GM19372 (cell line): ENCODE results near the gene PHF23.

ENCODE experiments used
- ATAC-seq: cut with Tn5 transposase; IDR thresholded peaks from one replicate; pipeline ENCODE4 v1.9.1; 2021; ENCODE audit warnings: mild to moderate bottlenecking, low read depth, moderate library complexity; ENCODE audit not compliant: unreplicated experiment

PHF23 gene

DNA sequence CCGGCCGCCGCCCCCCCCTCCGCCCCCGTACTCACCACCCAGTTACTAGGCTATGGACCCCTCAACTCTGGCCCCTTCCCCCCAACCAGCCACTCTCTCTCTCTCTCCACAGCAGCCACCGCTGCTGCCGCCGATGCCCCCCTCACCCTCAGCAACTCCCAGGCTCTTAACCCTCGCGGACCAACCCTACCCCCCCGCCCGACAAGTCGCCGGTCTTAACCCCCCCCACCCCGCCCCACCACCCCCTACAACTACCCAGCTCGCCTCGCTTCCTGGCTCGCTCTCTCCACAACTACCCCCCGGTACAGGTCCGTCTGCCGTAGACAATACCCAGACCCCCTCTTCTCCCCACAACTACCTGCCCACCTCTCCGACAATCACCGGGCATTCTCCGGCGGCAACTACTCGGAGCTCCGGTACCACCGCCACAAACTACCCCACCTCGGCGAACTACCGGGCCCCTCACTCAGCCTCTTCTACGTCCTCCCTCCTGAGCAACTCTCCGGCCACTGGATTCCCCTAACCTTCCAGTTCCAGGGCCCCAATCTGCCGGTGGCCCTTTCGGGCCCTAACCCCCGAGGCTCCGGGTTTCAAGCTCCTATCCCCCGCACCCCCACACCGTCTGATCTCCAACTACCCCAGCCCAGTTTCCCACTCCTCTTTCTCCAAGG is 702 bp downstream of the PHF23 start:
- ATAC-seq, result no peak

DNA sequence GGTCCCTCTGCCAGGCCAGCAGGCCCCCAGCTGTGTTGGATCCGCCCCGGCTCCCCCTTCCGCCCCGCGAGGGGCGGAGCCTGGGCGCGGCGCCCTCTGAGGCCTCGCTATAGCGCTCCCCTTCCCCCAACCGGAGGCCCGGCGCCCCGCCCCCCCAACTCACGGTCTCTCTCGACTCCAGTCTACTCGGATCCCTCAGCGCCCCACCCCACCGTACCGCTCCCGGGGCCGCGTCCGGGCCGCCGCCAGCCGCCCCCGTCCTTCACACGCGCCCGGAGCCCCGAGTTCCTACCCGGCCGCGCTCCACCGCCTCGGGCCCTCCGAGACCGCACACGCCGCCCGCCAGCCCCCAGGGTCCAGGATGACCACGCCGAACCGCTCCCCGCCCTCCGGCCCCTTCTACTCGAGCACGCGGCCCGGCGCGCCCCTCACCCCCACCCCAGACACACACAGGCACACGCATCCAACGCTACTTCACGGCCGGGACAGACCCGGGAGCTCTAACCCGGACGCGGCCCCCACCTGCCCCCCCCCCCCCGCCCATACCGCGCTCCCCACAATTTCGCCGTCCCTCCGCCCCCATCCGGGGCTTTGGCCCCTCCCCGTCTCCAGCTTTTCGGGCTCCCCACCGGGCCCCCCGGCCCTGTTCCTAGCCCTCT is 1.4 kb downstream of the PHF23 start:
- ATAC-seq, result no peak

DNA sequence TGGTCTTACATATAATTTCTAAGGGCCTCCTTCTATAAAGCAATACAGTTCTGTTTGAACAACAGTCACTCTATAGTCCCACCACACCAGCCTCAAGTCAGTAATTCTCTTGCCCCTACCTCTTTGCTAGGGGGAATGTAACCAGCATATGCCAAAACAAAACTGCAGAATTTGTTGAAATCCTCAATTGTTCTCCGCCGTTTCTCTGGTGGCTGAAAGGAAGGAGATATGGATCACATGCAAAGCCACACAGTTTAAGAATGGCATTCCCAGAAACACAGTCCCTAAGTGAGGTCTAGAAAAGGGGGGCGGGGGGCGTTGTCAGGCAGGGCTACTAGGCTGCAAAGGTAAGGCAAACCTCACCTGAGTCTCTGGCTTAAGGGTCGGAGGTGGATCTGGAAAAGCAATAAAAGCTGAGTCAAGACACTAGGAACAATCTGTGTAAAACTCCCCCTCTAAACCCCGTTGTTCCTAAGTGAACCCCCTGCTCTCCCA is 1.9 kb downstream of the PHF23 start:
- no peak for ATAC-seq

DNA sequence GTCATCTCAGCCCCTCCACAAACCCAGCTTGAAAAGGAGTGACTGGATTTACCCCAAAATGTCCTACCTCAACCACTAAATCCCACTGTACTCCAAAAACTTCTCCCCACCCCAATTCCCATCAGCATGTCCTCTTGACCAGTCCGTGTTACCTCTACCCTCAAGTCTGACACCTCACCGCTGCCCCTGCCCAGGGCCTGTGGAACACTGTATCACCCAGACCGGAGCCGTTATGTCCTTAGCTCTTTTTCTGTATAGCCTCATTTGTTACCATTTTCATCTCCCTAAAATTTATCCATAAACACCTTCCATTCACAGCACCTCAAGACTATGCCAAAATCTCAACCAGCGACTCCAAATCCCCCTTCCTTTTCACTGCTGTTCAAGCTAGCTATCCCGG is 2.4 kb downstream of the PHF23 start:
- ATAC-seq, result no peak

DNA sequence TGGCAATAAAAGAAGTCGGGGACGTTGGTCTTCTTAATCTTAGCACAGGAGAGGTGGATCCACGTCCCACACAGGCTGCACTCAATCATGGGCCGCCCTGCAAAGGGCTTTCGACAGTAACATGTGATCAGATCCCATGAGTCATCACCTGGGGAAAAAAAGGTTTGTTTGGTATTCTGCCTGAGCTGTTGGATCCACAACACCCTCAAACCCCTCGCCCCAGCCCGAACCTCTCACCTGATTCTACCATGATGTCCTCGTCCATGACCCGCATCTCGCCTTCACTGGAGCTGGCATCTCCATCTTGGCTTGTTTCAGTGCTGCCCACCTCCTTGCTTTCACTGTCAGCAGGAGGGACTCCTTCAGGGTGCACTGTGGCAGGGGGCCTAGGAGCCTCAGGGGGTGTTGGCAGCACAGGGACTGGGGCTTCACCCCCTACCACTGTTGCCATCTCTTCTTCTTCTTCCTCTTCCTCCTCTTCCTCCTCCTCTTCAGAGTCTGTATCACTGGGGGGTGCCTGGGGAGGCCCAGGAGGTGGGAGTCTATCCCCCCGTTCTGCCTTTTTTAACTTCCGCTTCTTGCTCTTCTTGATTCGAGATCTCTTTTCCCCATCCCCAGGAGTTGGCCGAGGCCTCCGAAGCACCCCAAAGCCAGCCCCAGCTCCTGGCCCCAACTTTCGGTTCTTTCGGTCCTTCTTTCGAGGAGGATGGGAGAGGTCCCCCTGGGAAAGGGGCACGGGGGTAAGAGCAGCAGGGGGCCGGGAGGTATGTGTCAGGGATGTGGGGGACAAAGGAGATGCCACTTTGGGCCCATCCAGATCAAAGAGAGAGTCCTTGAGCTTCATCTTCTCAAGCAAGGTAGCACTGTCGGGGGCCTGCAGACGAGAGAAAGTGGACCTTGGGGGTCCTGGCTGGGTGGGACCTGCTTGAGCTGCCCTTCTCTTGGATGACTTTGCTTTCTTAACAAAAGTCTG is 3.3 kb downstream of the PHF23 start:
- ATAC-seq, result no peak

DNA sequence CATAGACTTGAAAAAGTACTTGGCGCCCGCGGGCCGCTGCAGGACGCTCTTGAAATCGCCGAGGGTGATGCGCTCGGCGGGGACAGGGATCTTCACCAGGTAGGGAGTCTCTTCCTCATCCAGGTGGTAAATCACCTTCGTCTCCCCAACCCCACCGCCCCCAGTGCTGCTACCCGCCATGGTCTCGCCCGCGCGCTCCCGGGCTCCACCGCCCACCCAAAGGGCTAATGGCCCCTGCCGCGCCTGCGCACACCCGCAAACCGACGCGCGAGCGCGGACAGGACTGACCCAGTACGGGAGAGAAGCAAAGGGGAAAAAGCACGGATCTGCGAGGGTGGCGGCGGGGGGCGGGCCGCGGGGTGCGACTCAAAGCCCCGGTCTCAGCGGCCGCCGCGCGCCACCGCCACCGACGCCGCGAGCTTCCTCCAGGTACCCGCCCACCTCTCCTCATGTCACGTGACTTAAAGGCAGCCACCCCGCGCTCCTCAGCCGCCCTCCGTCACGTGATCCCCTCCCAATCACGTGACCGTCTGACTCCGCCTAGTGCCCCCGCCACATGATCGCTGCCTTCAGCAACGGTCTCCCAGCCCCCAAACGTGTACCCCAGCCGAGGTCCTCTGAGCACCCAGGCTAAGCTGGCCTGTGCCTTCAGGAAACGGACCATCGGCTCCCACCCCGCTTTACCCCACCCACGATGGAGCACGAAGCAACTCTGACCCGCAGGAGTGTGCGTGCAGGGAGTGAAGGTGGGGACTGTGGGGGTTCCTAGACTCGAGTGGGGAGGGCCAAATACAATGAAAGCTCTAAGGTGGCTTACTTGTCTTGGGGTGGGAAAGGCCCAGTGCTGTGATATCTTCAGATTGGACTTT is 4.9 kb downstream of the PHF23 start, which contains the start of gene DVL2:
Gene DVL2, minus strand, starts transcription at position 435 of the 869 bp plus-strand sequence. Its CDS starts 255 bp downstream, at position 180.
- peak; percentile 64 for ATAC-seq

DNA sequence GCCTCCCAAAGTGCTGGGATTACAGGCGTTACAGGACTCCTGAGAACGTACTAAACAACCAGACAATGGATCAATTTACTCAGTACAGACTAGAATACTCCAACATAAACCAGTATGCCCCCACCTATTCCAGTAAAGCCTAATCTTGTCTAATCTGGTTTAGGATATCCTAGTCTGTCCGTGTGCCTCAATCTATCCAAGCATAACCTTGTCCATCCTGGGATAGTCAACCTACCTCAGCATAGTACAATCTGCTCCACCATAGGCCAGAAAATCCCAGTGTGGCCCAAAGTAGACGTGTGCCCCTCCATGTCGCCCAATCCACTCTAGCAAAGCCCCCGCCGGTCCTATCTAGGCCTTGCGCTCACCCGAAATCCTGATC is 5.6 kb downstream of the PHF23 start:
- ATAC-seq, result no peak

DNA sequence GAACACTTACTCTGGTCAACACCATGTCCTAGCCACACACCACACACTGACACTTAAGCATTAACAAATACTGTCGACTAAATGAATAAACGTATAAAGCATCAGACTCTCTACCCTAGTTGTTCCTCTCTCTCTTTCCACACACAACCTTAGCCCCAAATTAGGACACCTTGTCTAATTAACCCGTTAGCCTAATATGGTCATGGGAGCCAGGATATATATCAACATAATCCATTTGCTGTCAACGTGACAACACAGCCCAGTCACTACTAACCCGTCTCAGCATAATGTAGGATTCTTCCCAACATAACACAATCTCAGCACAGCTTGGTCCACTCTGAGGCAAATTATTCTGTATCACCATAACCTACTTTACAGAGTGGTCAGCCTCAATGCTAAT is 7.1 kb downstream of the PHF23 start:
- no peak for ATAC-seq

DNA sequence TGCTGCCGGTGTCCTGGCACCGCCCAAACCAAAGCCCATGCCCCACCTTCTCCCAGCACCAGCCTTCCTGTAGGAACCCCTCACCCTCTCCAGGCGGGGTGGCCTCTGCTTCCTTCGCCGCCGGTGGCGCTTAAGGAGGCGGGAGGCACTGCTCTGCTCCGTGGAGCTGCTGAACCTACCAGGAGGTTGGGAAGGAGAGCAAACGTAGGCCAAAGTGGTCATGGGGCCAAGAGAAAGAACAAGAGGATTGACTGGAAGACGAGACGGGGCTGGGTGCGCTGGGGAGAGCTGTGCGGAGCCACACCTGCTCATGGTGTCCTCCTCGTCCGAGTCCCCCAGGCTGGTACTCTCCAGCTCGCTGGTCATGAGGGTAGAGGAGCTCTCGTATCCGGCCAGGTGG is 9.8 kb downstream of the PHF23 start:
- no peak for ATAC-seq

DNA sequence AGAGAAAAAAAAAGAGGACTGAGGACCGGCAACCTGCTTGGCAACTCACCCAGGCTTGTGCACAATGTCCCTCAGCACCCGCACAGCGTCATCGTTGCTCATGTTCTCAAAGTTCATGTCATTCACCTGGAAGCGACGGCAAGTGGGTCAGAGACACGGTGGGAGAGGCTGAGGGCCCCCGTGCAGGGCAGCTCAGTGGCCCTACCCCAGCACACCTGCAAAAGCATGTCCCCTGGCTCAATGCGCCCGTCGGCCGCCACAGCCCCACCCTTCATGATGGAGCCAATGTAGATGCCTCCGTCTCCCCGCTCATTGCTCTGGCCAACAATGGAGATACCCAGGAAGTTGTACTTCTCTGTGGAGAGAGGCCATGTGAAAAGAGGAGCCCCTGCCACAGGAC is 10.3 kb downstream of the PHF23 start:
- no peak for ATAC-seq

DNA sequence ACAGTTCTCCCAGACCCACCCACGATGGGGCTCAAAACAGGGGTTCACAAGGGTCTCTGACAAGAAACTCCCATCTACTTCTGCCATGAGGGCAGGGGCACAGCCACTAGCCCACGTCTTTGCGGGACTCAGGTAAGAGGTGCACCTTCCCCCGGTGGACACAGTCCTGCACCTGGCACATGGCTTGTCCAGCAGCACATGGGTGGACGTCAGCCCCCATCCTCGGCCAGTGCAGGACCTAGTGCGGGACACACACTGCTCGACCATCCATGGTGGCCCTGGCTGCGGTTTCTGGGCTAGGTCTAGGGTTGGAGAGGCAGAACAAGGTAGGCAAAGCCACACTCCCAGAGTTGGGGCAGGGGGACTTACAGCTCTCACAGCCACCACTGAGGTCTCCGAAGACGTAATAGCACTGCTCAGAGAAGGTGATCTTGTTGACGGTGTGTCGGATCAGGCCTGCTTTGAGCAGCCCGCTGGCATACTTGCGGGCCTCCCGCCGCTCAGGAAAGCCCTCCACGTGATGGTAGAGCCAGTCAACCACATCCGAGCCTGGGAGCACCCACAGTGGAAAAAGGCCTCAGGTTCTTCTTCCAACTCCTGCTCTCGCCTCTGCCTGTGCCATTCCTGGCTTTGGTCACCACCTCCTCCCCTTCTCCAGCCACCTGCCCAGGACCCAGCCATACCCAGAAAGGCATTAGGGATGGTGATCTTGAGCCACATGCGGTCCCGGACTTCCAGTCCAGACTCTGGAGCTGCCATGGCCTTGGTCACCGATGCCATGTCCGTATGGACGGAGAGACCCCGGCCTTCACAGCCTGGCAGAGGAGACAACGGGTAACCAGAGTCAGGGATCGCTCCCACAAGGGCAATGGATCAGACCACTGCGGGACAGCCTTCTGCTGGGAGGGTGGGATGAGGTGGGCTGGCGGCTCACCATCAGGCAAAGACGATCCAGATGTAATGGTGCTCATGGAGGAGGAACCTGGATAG is 12.2 kb downstream of the PHF23 start:
- ATAC-seq, result no peak

DNA sequence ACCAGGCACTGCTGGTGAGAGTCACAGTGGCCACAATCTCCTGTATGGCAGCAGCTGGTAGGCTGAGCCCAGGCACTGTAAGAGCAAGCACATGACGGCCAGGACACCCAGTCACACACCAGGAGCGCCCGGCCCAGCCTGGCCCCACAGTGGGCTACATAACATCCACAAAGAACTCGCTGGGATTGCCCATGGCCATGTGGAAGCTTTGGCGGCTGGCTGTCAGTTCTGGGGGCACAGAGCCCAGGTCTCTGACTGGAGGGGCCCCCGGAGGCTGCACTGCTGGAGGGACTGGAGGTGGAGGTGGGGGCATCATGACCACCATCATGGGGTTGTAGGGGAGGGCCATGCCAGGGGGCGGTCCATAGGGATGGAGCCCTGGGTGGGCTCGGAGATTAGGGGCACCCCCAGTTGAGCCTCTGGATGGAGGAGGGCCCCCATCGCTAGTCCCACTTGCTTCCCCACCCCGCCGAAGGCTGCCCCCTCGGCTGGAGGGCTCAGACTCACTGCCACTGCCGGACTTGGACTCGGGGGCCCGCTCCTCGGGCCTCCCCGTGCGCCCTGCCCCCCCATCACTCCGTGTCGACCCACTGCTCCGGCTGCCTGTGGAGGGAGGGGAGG is 13.4 kb downstream of the PHF23 start:
- no peak for ATAC-seq

DNA sequence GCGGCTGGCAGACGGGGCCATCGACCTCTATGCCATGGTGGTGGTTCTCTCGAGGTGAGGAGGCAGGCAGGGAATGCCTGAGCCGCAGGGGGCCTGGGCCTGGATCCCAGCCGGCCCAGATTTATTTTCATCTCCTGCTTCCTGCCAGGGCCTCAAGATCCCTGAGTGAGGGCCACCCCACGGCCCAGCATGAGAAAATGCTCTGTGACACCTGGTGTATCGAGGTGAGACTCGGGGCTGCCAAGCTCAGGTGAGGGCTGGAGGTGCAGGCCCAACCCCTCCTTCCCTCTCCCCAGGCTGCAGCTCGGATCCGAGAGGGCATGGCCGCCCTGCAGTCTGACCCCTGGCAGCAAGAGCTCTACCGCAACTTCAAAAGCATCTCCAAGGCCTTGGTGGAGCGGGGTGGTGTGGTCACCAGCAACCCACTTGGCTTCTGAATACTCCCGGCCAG is 14.6 kb downstream of the PHF23 start:
- ATAC-seq, result no peak

DNA sequence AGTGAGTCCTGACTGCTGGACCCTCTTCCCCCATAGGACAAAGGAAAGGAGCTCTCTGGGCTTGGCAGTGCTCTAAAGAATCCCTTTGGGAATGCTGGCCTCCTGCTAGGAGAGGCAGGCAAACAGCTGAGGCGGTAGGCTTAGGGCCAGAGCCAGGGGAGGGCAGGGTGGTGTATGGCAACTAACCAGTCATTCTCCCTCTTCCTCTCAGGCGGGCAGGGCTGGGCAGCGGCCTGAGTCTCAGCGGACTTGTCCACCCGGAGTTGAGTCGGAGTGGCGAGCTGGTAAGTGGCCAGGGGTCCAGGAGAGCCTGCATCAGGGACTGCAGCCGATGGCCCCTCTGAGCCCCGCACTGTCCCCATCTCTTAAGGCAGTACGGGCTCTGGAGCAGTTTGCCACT is 15.1 kb downstream of the PHF23 start:
- no peak for ATAC-seq

DNA sequence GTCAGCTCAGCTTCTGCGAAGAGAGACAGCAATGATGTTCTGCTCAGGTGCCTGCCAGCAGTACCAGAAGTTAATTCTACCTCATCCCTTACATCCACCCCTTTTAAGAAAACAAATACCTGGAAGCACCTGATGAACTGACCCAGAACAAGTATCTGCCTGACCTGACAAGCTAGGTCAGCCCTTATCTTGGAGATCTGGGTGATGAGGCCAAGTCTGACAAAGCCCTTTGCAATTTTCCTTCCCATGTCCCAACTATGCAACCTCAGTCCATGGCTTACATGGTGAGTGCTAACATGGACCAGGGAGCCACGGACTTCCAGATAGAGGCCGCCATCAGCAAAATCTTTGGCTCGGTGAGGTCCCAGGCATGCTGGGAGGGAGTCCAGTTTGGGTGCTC is 15.9 kb downstream of the PHF23 start:
- no peak for ATAC-seq

DNA sequence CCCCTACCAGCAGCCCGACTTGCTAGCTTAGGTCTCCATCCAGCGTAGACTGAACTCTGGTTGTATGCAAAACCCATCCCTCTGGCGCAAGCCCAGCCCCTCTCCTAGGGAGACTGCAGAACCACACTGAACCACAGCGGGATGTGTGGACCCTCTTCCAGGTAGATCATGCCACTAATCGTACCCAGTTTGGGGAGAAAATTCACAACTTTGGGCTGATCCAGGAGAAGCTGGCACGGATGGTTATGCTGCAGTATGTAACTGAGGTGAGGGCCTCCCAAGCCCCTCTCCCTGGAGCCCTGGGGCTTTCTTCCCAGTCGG is 16.3 kb downstream of the PHF23 start:
- no peak for ATAC-seq

DNA sequence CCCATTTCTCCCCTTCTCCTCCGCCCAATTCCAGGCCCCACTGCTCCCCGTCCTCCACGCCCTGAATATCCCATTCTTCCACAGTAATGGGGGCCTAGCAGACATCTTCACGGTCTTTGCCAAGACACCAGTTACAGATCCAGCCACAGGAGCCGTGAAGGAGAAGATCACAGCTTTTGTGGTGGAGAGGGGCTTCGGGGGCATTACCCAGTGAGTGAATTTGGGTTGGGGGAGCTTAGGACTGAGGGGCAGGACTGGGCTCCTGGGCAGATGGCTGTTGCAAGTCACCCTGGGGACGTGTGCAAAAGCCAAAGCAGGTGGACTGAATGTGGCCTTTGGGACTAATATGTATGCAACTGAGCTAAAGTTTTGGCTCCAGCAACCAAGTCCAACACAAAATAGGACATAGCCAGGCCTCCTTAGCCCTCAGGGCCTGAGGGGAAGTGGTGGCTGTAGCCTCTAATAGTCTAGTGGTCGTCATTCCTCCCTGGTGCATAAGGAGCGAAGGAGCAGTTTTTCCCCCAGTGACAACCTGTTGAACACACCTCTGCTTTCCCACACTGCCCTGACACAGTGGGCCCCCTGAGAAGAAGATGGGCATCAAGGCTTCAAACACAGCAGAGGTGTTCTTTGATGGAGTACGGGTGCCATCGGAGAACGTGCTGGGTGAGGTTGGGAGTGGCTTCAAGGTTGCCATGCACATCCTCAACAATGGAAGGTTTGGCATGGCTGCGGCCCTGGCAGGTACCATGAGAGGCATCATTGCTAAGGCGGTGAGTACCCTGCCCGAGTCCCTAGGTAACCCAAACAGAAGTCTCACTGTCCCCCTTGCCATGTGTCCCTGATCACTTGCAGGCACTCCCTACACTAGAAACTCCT is 16.9 kb downstream of the PHF23 start:
- ATAC-seq, result no peak
